Mammary epithelial cell (primary cell): ENCODE measurements around the gene PCCA.

Experiments used
- CTCF ChIP-seq, 2 donors: IDR thresholded peaks in 1 of 2; conservative IDR thresholded peaks in 1 of 2; 2 replicates each; pipeline ENCODE4 v1.5.1; 2011 to 2012; ENCODE audit warnings: inconsistent platforms in 2 of 2, low read length in 2 of 2, mild to moderate bottlenecking in 2 of 2, control low read depth in 1 of 2, low read depth in 1 of 2; ENCODE audit not compliant: insufficient read depth in 1 of 2; ENCODE audit errors: extremely low read depth in 1 of 2
- EZH2 ChIP-seq: IDR thresholded peaks from 2 replicates; pipeline ENCODE4 v1.6.1; 2012; ENCODE audit warnings: low read length, inconsistent platforms, borderline replicate concordance

- no peak for TF ChIP-seq CTCF (conservative IDR thresholded peaks at IDR 0.05 in 1 of 2, IDR thresholded peaks at IDR 0.05 in 1 of 2; ENCODE audit: extremely low read depth in 1 of 2, insufficient read depth in 1 of 2, low read depth in 1 of 2, low read length in 2 of 2)
- TF ChIP-seq EZH2, result no peak
These were observed 340.1 kb downstream of the PCCA start for GRCh38 chr13:100428986-100429385.
